ENCODE measurements around the gene DDX1. TPM values are rescaled to one million over a fixed set of nuclear protein-coding genes. Genes with fewer than 3 reads are reported as not detected.

DDX1 gene
- total and polyA plus RNA-seq, 10 of the 15 experiments (the other 5 are each of a cell fraction or from before 2014, with no cell fraction given) = 53.2 to 134 (median 85.6) TPM

DNA sequence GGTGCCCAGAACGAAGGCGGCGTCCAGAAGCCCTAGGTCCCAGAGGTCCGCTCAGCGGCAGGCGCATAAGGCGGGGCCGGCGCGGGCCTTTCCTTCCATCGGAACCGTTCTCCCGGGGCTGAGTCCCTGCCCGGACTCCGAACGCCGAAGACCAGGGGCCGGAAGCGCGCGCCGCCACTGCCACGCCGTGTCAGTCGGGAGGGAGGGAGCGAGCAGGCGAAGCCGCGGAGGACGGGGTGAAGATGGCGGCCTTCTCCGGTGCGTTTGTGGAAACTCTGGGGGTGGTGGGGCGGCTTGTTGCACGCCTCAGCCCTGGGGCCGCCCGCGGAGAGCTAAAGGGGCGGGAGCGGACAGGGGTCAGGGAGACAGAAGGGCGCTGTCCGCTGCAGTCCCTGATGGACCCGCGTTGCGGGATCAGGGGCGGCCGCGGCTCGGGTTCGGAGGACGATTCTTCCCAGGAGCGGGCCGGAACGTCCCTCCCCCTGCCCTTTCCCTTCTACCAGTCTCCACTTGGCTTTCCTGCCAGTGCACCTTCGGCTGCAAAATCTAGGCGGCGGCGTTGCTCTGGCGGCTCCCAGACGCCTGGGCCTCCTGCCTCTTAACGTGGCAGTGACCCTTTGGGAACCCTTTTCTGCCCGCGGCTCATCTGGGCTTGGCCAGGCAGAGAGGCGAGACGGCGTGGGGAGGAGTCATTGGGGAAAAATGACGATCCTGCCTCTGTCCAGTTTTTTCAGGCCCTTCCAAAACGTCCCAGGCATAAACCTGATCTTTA, at the start of gene DDX1 (continued):
- 0 out of 2 replicates have a peak, but pooled peaks have one; percentile 66 for TF ChIP-seq GATAD2B (conservative IDR thresholded peaks at IDR 0.05; ENCODE audit: low read depth)
- TF ChIP-seq ZBED1 (IDR thresholded peaks at IDR 0.05; ENCODE audit: borderline replicate concordance) = no peak
- TF ChIP-seq, protein P1, sequence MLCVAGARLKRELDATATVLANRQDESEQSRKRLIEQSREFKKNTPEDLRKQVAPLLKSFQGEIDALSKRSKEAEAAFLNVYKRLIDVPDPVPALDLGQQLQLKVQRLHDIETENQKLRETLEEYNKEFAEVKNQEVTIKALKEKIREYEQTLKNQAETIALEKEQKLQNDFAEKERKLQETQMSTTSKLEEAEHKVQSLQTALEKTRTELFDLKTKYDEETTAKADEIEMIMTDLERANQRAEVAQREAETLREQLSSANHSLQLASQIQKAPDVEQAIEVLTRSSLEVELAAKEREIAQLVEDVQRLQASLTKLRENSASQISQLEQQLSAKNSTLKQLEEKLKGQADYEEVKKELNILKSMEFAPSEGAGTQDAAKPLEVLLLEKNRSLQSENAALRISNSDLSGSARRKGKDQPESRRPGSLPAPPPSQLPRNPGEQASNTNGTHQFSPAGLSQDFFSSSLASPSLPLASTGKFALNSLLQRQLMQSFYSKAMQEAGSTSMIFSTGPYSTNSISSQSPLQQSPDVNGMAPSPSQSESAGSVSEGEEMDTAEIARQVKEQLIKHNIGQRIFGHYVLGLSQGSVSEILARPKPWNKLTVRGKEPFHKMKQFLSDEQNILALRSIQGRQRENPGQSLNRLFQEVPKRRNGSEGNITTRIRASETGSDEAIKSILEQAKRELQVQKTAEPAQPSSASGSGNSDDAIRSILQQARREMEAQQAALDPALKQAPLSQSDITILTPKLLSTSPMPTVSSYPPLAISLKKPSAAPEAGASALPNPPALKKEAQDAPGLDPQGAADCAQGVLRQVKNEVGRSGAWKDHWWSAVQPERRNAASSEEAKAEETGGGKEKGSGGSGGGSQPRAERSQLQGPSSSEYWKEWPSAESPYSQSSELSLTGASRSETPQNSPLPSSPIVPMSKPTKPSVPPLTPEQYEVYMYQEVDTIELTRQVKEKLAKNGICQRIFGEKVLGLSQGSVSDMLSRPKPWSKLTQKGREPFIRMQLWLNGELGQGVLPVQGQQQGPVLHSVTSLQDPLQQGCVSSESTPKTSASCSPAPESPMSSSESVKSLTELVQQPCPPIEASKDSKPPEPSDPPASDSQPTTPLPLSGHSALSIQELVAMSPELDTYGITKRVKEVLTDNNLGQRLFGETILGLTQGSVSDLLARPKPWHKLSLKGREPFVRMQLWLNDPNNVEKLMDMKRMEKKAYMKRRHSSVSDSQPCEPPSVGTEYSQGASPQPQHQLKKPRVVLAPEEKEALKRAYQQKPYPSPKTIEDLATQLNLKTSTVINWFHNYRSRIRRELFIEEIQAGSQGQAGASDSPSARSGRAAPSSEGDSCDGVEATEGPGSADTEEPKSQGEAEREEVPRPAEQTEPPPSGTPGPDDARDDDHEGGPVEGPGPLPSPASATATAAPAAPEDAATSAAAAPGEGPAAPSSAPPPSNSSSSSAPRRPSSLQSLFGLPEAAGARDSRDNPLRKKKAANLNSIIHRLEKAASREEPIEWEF (IDR thresholded peaks at IDR 0.05; ENCODE audit: insufficient replicate concordance, low read depth, low read length) = no peak
- peak; percentile 68 for TF ChIP-seq REST (IDR thresholded peaks at IDR 0.05; ENCODE audit: low read depth, low read length)
- peak; percentile 70; the same call in 1 of the 2 replicates for TF ChIP-seq POLR2AphosphoS2 (IDR thresholded peaks at IDR 0.05; ENCODE audit: low read depth, low read length)
- no peak for TF ChIP-seq MYB (IDR thresholded peaks at IDR 0.05; ENCODE audit: borderline replicate concordance, low read depth, low read length)
- TF ChIP-seq RUNX3 (IDR thresholded peaks at IDR 0.05; ENCODE audit: low read length) = peak; percentile 55; the same call in 1 of the 2 replicates
- TF ChIP-seq SREBF1 (IDR thresholded peaks at IDR 0.05; ENCODE audit: low read length) = 0 out of 2 replicates have a peak, but pooled peaks have one; percentile 42
- TF ChIP-seq ATF7 (IDR thresholded peaks at IDR 0.05; ENCODE audit: low read depth) = no peak
- TF ChIP-seq ESRRA (IDR thresholded peaks at IDR 0.05; ENCODE audit: low read length) = peak; percentile 82; the same call in 1 of the 2 replicates
- no peak for TF ChIP-seq E2F4 (IDR thresholded peaks at IDR 0.05; ENCODE audit: low read depth, low read length)
- TF ChIP-seq, protein P2, sequence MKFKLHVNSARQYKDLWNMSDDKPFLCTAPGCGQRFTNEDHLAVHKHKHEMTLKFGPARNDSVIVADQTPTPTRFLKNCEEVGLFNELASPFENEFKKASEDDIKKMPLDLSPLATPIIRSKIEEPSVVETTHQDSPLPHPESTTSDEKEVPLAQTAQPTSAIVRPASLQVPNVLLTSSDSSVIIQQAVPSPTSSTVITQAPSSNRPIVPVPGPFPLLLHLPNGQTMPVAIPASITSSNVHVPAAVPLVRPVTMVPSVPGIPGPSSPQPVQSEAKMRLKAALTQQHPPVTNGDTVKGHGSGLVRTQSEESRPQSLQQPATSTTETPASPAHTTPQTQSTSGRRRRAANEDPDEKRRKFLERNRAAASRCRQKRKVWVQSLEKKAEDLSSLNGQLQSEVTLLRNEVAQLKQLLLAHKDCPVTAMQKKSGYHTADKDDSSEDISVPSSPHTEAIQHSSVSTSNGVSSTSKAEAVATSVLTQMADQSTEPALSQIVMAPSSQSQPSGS (IDR thresholded peaks at IDR 0.05; ENCODE audit: low read length) = no peak
- TF ChIP-seq, protein P3, sequence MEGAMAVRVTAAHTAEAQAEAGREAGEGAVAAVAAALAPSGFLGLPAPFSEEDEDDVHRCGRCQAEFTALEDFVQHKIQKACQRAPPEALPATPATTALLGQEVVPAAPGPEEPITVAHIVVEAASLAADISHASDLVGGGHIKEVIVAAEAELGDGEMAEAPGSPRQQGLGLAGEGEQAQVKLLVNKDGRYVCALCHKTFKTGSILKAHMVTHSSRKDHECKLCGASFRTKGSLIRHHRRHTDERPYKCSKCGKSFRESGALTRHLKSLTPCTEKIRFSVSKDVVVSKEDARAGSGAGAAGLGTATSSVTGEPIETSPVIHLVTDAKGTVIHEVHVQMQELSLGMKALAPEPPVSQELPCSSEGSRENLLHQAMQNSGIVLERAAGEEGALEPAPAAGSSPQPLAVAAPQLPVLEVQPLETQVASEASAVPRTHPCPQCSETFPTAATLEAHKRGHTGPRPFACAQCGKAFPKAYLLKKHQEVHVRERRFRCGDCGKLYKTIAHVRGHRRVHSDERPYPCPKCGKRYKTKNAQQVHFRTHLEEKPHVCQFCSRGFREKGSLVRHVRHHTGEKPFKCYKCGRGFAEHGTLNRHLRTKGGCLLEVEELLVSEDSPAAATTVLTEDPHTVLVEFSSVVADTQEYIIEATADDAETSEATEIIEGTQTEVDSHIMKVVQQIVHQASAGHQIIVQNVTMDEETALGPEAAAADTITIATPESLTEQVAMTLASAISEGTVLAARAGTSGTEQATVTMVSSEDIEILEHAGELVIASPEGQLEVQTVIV (IDR thresholded peaks at IDR 0.05; ENCODE audit: borderline replicate concordance, partially characterized antibody) = peak; percentile 12
- TF ChIP-seq CBX5 (IDR thresholded peaks at IDR 0.05; ENCODE audit: low read depth) = peak; percentile 96
- TF ChIP-seq SMAD1 (IDR thresholded peaks at IDR 0.05; ENCODE audit: low read depth, partially characterized antibody) = no peak
